DND-41 (cell line): Measurements from ENCODE around the gene SBNO1.

Source experiments
- ATAC-seq: fragments of 200-7000 bp; cut with Tn5 transposase; 3 replicates; pipeline ENCODE4 v1.9.1; 2021; ENCODE audit warnings: low read depth; ENCODE audit not compliant: insufficient read depth
- DNase-seq: peaks from one replicate; pipeline ENCODE4 v3.0.0-alpha.2; 2020
- H2AFZ ChIP-seq: 2 replicates; pipeline ENCODE4 v1.6.0; 2012; ENCODE audit warnings: low read depth, low read length
- H3K27ac ChIP-seq: 2 replicates; pipeline ENCODE4 v1.5.1; 2012; ENCODE audit warnings: low read length, inconsistent platforms
- H3K27me3 ChIP-seq: fragments of 200-600 bp; sonication (generic); 2 replicates; pipeline ENCODE4 v1.6.0; 2012; ENCODE audit warnings: low read length, mild to moderate bottlenecking, inconsistent platforms; ENCODE audit not compliant: insufficient read depth, poor library complexity
- H3K36me3 ChIP-seq: 2 replicates; pipeline ENCODE4 v1.5.1; 2012; ENCODE audit warnings: low read length, inconsistent platforms; ENCODE audit not compliant: insufficient read depth
- H3K4me1 ChIP-seq: 2 replicates; pipeline ENCODE4 v1.5.1; 2012; ENCODE audit warnings: mild to moderate bottlenecking, low read length; ENCODE audit not compliant: insufficient read depth
- H3K4me2 ChIP-seq: 2 replicates; pipeline ENCODE4 v1.6.0; 2012; ENCODE audit warnings: mild to moderate bottlenecking, moderate library complexity, low read length, inconsistent platforms; ENCODE audit not compliant: insufficient read depth
- H3K4me3 ChIP-seq, 2 experiments: fragments of 200-600 bp in 1 of 2; shearing (Covaris generic) in 1 of 2; 2 replicates each; pipeline ENCODE4 v1.5.1; 2012 to 2016; ENCODE audit warnings: inconsistent platforms in 2 of 2, low read length in 2 of 2, mild to moderate bottlenecking in 2 of 2, low read depth in 1 of 2, moderate library complexity in 1 of 2
- H3K79me2 ChIP-seq: 2 replicates; pipeline ENCODE4 v1.6.0; 2012; ENCODE audit warnings: low read length, inconsistent platforms; ENCODE audit not compliant: insufficient read depth
- H3K9ac ChIP-seq: 2 replicates; pipeline ENCODE4 v1.6.0; 2012; ENCODE audit warnings: low read depth, mild to moderate bottlenecking, inconsistent platforms, low read length, moderate library complexity
- H3K9me3 ChIP-seq: 2 replicates; pipeline ENCODE4 v1.5.1; 2012; ENCODE audit warnings: low read length, moderate library complexity, mild to moderate bottlenecking, inconsistent platforms; ENCODE audit not compliant: insufficient read depth, severe bottlenecking
- H4K20me1 ChIP-seq: 2 replicates; pipeline ENCODE4 v1.6.0; 2012; ENCODE audit warnings: low read length; ENCODE audit not compliant: insufficient read depth
- EZH2 ChIP-seq: IDR thresholded peaks from 3 replicates; pipeline ENCODE4 v1.6.1; 2012; ENCODE audit warnings: borderline replicate concordance, low read depth, mild to moderate bottlenecking, moderate library complexity, low read length, inconsistent platforms; ENCODE audit not compliant: severe bottlenecking
- TF ChIP-seq, protein P1 (sequence below): IDR thresholded peaks from 2 replicates; pipeline ENCODE4 v1.5.1; 2012; ENCODE audit warnings: borderline replicate concordance, low read length, moderate library complexity, mild to moderate bottlenecking; ENCODE audit not compliant: poor library complexity, severe bottlenecking; ENCODE audit errors: extremely low read depth

Gene SBNO1

DNA sequence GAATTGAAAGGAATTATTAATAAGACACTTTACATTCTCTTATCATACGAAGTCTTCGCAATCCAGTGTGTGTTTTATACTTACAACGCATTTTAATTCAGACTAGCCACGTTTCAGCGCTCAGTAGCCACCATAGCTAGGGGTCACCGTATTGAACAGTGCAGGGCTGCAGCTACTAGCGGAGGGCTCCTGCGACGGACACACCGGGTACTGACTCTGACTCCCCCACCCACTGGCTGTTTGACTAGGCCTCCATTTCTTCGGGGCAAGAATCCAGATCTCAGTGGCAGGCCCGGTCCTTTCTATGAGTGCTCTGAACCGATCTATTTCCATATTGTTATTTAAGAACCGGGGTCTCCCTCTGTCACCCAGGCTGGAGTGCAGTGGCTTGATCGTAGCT lies 91.5 kb downstream of the SBNO1 start:
- Histone ChIP-seq H3K4me3 (no peak overlapping the region), H3K9me3 (no peaks in the 10 kb centered on the region), H2AFZ (no peak overlapping the region), H3K9ac (no peak overlapping the region), H3K36me3 (0 out of 2 replicates have a peak, but pooled peaks cover 5% of the 10 kb centered on the region), H3K27me3 (no peaks in the 10 kb centered on the region), H4K20me1 (peaks cover 8% of the 10 kb centered on the region; the same call in 1 of the 2 replicates), H3K4me2 (no peak overlapping the region), H3K79me2 (peaks cover 31% of the 10 kb centered on the region), H3K27ac (no peak overlapping the region), H3K4me1 (peaks cover 29% of the 10 kb centered on the region)
- TF ChIP-seq, protein P1, sequence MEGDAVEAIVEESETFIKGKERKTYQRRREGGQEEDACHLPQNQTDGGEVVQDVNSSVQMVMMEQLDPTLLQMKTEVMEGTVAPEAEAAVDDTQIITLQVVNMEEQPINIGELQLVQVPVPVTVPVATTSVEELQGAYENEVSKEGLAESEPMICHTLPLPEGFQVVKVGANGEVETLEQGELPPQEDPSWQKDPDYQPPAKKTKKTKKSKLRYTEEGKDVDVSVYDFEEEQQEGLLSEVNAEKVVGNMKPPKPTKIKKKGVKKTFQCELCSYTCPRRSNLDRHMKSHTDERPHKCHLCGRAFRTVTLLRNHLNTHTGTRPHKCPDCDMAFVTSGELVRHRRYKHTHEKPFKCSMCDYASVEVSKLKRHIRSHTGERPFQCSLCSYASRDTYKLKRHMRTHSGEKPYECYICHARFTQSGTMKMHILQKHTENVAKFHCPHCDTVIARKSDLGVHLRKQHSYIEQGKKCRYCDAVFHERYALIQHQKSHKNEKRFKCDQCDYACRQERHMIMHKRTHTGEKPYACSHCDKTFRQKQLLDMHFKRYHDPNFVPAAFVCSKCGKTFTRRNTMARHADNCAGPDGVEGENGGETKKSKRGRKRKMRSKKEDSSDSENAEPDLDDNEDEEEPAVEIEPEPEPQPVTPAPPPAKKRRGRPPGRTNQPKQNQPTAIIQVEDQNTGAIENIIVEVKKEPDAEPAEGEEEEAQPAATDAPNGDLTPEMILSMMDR, result no peak
- no peak for TF ChIP-seq EZH2
- ATAC-seq (no peak), DNase-seq (no peak)

DNA sequence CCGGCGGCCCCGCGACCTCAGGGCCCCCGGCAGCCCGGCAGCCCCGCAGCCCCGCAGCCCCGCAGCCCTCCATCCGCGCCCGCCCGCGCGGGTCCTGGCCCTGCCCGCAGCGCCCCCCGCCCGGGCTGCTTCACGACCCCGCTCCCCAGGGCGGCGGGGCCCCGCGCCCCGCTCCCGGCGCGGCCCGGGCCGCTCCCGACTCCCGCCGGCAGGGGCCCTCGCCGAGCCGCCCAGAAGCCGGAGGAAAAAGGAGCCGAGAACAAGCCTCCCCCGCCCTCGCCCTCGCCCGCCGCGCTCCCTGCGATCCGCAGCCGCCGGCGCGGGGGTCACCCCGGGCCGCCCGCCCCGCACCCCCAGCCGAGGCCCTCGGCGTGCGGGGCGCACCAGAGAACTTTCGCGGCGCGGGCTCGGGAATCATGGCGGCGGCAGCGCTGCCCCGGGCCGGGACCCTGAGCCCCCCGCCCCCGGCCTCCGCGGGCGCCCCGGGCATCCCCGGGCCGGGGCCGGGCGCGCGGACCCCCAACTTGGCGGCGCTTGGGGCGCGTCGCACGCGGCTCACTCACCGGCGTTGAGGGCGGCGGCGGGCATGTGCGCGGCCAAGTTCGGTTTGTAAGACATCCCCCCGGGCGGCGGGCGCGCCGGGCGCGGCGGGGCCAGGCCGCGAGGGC lies 93.5 kb downstream of the SBNO1 start:
- Histone ChIP-seq H3K4me1 (peaks cover 30% of the 10 kb centered on the region), H3K4me3 (peak overlapping the region; percentile 36 to 63; a peak in 3 of 4 replicates), H3K79me2 (peaks cover 47% of the 10 kb centered on the region), H4K20me1 (peaks cover 14% of the 10 kb centered on the region; the same call in 1 of the 2 replicates), H3K27me3 (no peaks in the 10 kb centered on the region), H3K9me3 (no peaks in the 10 kb centered on the region), H3K9ac (peak overlapping the region; percentile 82), H3K4me2 (peak overlapping the region; percentile 80), H2AFZ (peak overlapping the region; percentile 82), H3K27ac (peak overlapping the region; percentile 38), H3K36me3 (peaks cover 20% of the 10 kb centered on the region)
- peak; percentile 78 for DNase-seq
- ATAC-seq, result peak; percentile 81
- TF ChIP-seq, protein P1, result peak; percentile 72
- TF ChIP-seq EZH2, result no peak

DNA sequence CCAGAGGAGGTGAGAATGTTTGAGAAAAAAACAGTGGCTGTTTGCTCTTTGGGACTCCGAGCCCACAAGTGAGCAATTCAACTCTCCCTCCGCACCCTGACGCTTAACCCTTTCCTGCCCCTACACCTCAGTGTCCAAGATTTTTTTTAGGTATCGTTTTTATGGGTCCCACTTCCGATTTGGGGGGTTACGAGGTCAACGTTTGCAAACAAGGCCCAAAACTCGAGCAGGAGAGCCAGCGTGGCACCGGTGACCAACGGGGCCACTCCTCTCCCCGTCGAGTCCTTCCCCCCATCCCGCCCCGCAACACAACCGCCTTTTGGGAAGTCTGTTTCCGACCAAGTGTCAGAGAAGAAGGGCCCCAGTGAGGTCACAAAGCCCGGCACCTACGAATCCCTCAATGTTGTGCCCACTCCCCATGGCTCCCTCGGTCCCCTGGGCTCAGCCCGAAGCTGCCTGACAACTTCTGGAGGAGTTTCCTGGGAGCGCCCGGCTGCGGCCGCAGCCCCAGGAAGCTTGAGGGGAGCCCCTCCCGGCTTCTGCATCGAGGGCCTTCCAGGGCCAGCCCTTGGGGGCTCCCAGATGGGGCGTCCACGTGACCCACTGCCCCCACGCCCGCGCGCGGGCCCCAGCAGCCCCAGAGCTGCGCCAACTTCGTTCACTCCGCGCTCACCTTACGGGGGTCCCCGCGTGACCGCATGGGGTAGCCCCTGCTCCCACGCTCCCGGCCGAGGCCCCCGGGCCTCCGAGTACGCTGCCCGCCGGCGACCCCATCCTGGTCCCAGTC lies 94.2 kb downstream of the SBNO1 start:
- peaks cover 47% of the 10 kb centered on the region for H3K79me2 ChIP-seq
- H3K9me3 ChIP-seq, result no peaks in the 10 kb centered on the region
- peak; percentile 47 for DNase-seq
- H2AFZ ChIP-seq, result peak overlapping the region; percentile 82
- peaks cover 30% of the 10 kb centered on the region for H3K4me1 ChIP-seq
- H3K9ac ChIP-seq, result peak overlapping the region; percentile 82
- H3K27ac ChIP-seq, result peak overlapping the region; percentile 38
- TF ChIP-seq, protein P1, result no peak
- no peak for TF ChIP-seq EZH2
- peak; percentile 35 for ATAC-seq
- peaks cover 14% of the 10 kb centered on the region; the same call in 1 of the 2 replicates for H4K20me1 ChIP-seq
- H3K36me3 ChIP-seq, result peaks cover 25% of the 10 kb centered on the region
- peak overlapping the region; percentile 36 to 63; a peak in 3 of 4 replicates for H3K4me3 ChIP-seq
- peak overlapping the region; percentile 80 for H3K4me2 ChIP-seq
- no peaks in the 10 kb centered on the region for H3K27me3 ChIP-seq
